Stimulated activated CD8-positive, alpha-beta memory T cell treated with anti-CD3 and anti-CD28 coated beads, Interleukin-15, amount 100 ng/mL, for 1 hour (primary cell): ENCODE results near the gene DMWD.
A peak's percentile ranks its signal among the peaks of the same experiment; 100 is the strongest.
"Not testable (repeated sequence)": the region's sequence is repeated elsewhere in the genome, so short reads cannot be mapped to it uniquely, and the experiment has no call there.

ENCODE experiments used
- DNase-seq: peaks from one replicate; pipeline ENCODE4 v3.0.0-alpha.2; 2020; ENCODE audit warnings: low read depth

Gene DMWD

GRCh38 chr19:45816236-45817009 lies 23.8 kb upstream of the DMWD start:
- DNase-seq: no peak

- no peak for DNase-seq
Measured at GRCh38 chr19:45815481-45816216, 23.0 kb upstream of the DMWD start.

- DNase-seq: no peak
Measured at GRCh38 chr19:45814851-45815480, 22.3 kb upstream of the DMWD start, which contains the start of gene RSPH6A. Gene RSPH6A (minus strand): TSS chr19:45815308. CDS start chr19:45815176, 132 bp downstream.

GRCh38 chr19:45814166-45814780 lies 21.6 kb upstream of the DMWD start:
- DNase-seq: no peak

GRCh38 chr19:45812297-45812696 lies 19.7 kb upstream of the DMWD start:
- no peak for DNase-seq

- no peak for DNase-seq
Measured at GRCh38 chr19:45809643-45810159, 17.1 kb upstream of the DMWD start.

GRCh38 chr19:45805719-45806118 lies 13.1 kb upstream of the DMWD start:
- DNase-seq: no peak

GRCh38 chr19:45804959-45805230 lies 12.2 kb upstream of the DMWD start:
- DNase-seq: no peak

- no peak for DNase-seq
Measured at GRCh38 chr19:45804140-45804958, 11.7 kb upstream of the DMWD start.

- DNase-seq: no peak
Measured at GRCh38 chr19:45801603-45802175, 9.0 kb upstream of the DMWD start.

- no peak for DNase-seq
Measured at GRCh38 chr19:45800070-45800553, 7.5 kb upstream of the DMWD start.

- DNase-seq: not testable (repeated sequence)
Measured at GRCh38 chr19:45799541-45799940, 6.9 kb upstream of the DMWD start.

GRCh38 chr19:45798995-45799517 lies 6.4 kb upstream of the DMWD start:
- peak; percentile 40 for DNase-seq

GRCh38 chr19:45794627-45795026 lies 2.0 kb upstream of the DMWD start:
- no peak for DNase-seq

- DNase-seq: no peak
Measured at GRCh38 chr19:45793876-45794275, 1.2 kb upstream of the DMWD start.

- DNase-seq: no peak
Measured at GRCh38 chr19:45793178-45793564, 526 bp upstream of the DMWD start.

- DNase-seq: no peak
Measured at GRCh38 chr19:45791744-45792469, 738 bp downstream of the DMWD start.

GRCh38 chr19:45790942-45791341 lies 1.7 kb downstream of the DMWD start:
- DNase-seq: no peak

- DNase-seq: no peak
Measured at GRCh38 chr19:45789035-45789786, 3.4 kb downstream of the DMWD start.

GRCh38 chr19:45786533-45786894 lies 6.1 kb downstream of the DMWD start:
- DNase-seq: no peak
